SK-N-MC (cell line): Measurements from ENCODE around the gene TMEM40.

Experiments
- EZH2 ChIP-seq: fragments of 200-600 bp; sonication (generic); IDR thresholded peaks from one replicate; pipeline ENCODE4 v1.6.1; 2017; ENCODE audit warnings: antibody characterized with exemption
- FOXP2 ChIP-seq: optimal IDR thresholded peaks from 2 replicates; pipeline ENCODE3; 2011; ENCODE audit warnings: mild to moderate bottlenecking, moderate library complexity; ENCODE audit not compliant: insufficient read depth; ENCODE audit errors: extremely low read length, control extremely low read depth
- POLR2AphosphoS5 ChIP-seq: IDR thresholded peaks from 2 replicates; pipeline ENCODE4 v1.6.1; 2012; ENCODE audit warnings: mild to moderate bottlenecking, low read depth, low read length, borderline replicate concordance

GRCh38 chr3:12730506-12731242, 28.4 kb downstream of the TMEM40 start:
- TF ChIP-seq EZH2 = no peak
- no peak for TF ChIP-seq POLR2AphosphoS5
- no peak for TF ChIP-seq FOXP2
